Stimulated activated CD4-positive, alpha-beta T cell treated with anti-CD3 and anti-CD28 coated beads, Interleukin-15, amount 100 ng/mL, for 24 hours (primary cell): ENCODE results near the gene ETFA.

Experiments
- DNase-seq: peaks from one replicate; pipeline ENCODE4 v3.0.0-alpha.2; 2020

ETFA gene

DNA sequence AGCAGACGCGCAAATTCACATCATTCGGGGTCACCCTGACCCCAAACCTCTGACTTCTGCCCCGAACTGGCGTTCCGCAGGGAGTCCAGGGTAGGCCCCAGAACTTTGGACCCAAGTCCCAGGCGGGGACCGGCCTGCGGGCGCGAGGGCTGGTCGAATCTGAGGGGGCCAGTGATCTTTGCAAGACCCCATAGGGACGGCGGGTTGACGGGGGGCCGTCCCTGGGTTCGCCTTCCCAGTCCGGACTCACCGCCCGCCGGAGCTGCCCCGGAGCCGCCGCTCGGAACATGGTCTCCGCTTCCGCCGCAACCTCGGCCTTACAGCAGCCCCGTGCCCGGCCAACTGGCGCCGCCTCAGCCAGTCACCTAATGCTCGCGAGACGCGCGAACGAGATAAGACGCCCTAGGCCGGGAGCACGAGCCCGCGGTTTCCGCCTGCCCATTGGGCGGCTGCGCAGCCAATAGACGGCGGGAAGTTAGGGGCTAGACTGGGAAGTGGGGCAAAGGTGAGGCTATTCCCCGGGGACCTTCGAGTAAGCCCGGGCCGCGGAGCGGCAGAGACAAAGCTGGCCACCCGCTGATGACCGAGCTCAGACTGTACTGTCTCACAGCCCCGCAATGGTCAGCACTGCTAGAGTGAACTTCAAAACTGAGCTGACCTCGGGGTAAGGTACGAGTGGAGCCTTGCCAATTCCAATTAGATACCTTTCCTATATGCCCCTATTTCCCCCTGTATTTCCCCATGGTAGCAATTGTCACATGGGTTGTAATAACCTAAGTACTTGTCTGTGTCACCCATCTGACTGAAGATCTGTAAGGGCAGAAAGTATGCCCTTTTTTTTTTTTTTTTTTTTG lies at the start of gene ETFA:
Gene ETFA (minus strand): TSS at position 370 of the 854 bp plus-strand sequence. CDS start 81 bp downstream, at position 289.
- DNase-seq: peak; percentile 98

DNA sequence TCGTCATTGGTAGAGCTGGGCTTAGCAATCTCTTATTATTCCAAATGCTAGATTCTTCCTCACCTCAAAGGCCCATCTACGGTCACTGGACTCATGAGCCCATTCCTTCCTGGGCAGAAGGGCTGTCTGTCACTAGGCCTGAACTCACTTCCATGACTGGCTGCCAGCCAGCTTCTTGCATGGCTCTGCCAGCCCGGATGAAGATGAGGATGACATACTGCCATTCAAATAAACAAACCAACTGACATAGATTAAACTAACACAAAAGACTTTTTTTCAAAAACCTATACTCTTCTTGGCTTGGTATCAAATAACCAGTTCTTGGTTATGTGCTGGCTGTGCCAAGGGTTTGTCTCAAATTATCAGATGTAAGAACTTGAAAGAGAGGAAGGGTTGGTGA lies 49.1 kb upstream of the ETFA start:
- DNase-seq: no peak

DNA sequence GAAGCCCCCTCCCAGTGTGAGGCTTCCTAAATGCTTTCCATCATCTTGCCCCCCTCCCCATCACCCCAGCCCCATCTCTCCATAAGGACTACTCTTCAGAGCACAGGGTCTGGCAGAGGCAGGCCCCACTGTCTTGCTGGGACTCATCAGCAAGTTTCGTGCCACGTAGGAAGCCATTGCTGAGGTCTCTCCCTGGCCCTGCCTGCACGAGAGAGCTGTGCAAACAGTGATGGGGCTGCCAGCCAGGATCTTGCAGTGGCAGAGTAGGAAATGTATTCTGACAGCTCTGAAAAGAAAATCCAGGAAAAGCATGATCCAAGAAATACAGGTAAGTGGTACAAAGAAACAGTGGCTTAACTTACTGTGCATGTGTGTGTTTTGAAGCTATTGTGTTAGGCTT lies 47.9 kb upstream of the ETFA start:
- no peak for DNase-seq

DNA sequence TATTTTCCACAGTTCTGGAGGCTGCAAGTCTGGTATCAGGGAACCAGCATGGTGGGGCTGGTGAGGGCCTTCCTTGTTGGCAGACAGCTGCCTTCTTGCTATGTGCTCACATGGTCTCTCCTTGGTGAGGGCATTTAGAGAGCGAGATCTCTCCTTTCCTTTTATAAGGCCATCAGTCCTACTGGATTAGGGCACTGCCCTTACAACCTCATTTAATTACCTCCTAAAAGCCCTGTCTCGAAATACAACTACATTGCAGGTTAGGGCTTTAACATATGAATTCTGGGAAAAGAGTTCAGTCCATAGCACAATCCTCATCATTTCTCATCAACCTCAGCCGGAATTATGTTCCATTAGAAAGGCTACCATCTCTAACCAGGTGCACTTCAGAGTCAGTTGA lies 47.2 kb upstream of the ETFA start:
- no peak for DNase-seq

DNA sequence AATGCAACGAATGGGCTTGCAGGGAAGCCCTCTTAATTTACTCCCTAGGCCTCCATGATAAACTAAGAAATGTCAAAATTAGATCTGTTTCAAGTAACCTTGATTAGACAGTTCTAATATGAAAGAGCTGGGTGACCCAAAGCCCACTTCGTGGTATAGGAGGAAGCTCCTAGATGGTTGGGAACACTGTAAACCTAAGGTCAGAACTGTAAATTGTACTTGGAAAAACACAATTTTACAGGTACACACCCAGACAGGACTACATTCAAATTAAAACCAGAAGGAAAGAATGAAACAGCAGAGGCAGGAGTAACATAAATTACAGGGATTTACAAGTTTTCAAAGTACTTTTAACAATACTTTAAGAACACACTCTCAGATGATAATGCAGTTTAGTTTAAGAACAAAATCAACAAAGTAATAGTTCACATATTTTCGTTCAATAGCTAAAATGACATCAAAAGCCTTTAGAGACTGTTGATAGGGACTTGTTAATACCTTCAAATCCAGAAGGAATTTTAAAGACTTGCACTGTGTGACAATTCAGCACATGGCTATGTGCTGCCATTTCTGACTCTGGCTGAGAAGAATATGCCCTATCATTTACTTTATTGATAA lies 43.7 kb upstream of the ETFA start:
- DNase-seq: no peak

DNA sequence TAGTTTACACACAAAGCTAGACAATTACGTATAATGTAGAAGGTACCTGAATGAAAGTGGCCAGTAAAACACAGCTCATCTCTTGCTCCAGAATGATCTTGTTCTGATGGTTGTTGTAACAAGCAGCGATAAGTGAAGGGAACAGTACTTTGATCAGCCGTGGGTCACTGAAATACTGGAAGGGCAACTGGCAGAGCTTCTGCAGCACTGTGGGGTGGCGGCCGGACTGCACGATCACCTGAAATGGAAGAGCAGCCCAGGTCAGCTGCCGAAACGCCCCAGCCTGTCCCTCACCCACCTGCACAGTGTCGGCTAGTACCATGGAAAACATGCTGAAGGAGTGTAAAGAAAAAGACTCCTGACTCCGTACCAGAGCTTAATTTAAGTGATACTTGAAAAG lies 42.6 kb upstream of the ETFA start:
- DNase-seq: no peak

DNA sequence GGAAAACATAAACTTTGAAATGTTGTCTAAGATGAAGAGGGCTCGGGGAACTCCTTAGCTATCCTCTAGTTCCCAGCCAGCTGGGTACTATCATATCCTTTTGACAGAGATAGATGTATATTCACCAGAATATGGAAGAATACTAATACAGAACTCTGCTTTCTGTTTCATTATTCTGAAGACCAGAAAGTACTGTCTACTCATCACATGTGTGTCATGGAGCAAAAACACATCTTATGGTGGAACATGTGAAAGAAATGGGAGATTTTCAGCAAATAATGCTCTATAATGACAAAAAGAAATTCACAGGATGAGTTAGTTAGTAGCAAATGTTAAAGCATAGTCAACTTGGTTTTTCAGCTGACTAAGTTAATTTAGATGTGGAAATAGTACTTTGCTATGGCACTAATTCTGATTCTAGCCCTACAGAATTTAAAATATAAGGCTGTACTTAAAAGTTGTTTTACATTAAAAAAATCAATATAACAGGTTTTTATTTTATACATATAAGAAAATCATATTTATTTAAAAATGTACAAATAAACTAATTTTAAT lies 41.8 kb upstream of the ETFA start:
- no peak for DNase-seq

DNA sequence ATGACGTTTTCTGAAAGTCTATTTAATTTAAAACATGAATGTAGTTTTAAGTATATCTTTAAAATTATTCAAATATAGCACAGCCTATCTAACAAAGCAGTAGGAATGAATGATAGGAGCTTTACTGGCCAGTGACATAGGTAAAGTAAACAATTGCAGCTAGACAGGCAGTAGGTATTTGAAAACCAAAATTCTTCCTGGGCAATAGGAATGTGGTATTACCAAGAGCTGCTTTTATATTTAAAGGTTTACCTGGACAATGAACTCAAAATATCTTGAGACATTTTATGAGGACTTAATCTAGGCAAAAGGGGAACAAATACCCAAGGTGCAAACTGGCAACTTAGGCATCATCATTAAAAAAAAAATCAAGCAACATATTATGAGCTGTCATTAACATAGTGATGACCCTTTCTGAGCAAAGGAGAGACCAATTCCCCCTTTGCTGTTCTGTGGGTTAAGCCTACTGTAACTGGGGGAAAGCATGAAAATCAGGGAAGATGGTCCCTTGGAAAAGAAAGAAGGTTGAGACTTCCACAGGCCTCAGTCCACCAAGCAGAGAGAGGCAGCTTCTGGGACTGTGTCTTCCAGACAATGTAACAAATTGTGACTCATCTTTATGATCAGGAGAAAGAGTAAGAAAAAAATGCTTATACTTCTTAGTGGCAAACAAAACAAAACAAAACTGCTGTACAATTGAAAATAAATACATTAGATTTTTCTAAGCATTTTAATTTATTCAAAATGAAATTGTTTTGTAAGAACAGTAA lies 38.2 kb upstream of the ETFA start:
- no peak for DNase-seq

DNA sequence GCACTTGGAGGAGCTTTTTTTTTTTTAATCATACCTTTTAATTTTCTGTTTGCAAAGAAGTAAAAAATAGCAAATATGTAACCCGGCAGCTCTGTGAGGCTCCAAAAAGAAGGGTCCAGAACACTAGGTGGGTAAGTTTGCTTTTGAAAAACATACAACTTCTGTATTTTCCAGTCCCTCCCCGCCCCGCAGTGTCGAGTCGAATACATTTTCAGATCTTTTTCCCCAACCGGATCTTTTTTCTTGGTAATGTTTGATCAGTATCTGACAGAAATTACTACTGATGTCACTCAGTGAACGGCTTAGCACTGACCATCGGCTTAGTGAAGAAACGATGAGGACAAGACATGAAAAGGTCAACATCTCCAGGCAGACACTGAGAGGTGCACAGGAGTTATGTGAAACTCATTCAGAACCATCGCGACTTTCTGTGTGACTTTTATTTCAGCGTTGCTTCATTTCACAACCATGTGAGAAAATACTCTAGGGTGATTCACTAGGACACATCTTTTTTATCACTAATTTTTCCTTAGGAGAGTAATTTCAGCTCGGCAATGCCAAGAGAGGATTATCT lies 36.3 kb upstream of the ETFA start:
- DNase-seq: no peak

DNA sequence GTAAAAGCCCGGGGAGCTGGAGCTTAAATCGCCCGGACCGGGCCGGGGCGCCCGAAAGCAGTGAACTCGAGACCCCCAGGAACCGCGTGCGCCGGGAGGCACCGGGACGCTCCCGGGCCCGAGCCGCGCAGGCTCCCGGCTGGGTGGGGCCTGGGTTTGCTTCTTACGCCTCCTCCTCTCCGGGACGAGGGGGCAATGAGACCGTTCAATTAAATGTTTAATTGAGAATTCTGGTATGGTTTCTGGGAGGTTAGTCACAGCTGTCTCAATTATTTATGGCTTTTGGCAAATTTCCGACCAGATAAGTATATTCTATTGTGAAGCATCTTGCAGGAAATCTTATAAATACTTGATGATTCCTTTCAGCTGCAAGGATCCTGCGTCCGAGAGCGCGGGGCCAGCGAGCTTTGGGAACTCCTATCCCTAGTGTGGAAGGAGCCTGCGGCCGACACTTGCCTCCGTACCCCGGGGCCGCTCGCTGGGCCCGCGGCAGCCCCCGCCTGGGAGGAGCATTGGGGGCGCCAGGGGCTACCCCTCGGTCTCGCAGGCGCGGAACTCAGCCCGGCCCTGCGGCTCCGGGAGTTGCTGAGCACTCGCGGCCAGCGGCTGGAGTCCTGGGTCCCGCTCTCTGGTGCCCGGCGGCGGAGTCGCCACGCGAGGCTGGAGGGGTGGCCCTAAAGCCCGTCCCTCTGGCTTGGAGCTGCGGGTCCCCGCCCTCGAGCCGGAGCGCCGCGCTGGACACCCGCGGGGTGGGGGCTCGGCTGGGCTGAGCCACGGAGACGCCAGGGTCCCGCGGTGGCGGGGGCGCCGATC lies 35.6 kb upstream of the ETFA start:
- DNase-seq: no peak

DNA sequence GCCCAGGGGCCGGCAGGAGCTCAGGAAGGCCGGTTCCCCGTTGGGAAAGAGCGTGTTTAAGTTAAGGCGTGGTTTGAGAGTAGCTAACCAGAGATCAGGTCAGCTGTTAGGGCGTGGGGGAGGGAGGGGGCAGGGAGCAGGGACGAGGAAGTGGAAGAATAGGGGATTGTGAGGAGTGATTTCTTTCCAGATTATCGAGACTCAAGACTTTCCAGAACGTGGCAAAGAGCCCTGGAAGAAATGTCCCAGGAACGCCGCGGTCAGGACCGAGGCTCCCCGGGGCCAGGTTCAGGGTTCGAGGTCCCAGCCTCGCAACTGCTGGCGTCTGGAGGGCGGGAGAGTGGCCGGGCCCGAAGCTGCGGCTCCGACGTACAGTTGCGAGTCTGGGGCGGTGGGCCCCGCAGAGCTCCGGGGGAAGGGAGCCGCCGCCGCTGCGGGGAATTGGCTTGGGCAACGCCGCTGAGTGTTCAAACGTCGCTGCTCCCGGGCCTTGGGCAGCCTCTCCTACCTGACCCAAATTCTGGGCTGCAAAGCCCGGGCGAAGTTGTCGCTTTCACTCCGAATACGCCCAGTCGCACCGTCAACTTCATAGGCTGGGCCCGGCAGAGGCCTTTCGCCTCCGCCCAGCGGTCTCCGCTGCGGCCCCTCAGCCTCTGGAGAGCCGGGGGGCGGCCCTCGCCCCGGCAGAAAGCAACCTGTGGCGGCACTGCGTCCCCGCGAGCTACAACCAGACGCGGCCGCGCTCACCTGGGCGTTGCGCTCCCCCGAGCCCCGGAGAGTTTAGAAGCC lies 34.8 kb upstream of the ETFA start:
- DNase-seq: no peak

DNA sequence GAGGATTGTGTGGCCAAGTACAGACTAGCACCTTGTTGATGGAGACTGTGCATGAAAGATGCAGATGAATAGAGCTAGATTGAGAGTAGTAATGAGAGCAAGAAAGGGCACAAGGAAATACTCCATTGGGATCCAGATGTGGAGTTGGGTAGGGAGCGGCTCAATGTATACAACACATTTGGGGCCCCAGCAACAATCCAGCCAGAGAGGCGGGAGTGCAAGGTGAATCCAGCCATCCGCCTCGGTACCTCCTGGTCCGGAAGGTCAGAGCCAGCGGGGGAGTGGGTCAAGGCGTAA lies 34.3 kb upstream of the ETFA start:
- no peak for DNase-seq

DNA sequence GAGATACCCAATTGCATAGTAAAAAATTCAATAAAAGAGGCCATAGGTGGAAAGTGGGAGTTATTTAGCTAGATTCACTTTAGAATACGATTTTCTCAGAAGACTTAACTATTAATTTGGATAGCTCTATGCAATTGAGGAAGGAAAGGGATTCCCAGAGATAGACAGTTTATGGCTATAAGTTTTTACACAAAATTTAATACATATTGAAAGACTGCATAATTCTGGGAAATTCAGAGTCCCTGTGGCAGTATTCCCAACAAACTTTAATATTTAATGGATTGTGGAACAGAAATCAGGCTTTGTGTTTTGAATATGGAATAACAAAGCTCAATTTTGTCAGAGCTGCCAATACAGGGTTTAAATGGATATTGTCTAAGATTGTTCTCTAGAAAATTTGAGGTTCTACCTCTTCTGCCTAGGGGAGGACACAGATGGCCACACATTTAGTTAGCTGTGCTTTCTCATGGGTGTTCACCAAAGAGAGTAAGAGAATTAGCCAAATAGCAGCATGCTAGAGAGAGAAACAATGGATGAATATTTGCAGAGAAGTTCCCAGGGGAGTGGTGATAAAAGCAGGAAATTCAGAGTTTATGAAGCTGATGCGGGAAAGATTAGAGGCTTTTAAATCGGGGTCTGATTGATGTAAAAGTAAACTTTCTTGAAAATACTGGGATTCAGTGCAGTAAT lies 33.8 kb upstream of the ETFA start:
- DNase-seq: no peak

DNA sequence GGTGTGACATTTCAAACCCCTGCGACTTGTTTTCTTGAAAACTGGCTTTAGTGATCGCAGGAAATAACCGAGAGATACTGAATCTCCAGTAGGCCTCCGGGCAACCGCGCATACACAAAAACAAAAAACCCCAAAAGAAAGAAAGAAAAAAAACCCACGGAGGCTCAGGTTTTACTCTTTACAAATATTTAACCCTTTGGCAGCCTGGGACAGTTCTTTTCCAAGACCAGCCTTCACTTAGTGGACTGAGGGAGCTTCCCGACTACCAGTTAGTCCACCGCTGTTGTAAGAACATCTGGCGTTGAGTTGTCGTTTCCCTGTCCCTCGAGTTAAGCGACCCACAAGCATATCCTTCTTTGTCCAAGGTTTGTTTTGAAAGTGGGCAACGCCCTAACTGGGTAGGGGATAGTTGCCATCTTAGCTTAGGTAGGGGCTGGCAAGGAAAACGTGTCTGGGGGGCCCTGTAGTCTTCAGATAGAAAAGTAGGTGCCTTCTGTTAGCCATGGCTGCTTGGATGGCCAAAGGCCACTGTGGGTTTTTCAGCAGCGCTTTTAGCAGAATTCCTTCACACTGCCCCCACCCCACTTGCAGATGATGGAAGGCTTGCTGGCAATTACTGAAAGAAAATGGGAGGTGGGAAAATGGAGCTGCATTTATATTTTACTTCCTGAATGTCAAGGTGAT lies 32.2 kb upstream of the ETFA start:
- DNase-seq: no peak

DNA sequence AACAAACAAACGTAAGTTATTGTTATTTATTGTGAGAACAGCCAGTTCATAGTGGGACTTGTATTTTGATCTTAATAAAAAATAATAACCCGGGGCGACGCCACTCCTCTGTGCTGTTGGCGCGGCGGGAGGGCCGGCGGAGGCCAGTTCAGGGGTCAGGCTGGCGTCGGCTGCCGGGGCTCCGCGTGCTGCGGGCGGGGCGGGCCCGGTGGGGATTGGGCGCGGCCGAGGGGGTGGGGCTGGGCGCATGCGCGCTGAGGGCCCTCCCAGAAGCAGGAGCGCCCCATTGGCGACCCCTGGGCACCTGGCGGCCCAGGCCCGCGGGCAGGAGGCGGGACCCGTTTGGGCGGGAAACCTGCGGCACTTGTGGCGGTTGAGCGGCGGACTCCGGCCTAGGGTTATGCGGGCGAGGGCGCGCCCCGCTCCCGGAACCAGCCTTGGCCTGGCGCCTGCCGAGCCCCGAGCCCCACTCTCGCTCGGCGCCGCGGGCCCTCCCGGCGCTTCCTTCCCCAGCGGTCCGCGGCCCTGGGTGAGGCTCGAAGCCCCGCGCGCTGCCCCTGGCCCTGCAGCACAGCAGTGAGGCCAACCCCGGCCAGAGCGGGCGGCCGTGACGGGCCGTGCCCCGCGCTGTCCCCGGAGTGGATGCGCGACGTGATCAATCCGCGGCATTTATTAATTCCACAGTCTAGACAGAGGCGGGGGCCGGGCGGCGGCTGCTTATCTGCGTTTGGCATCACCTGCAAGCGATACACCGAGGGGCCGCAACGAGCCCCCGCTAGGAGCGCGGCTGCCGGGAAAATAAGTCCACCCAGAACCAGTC lies 31.3 kb upstream of the ETFA start:
- DNase-seq: no peak

DNA sequence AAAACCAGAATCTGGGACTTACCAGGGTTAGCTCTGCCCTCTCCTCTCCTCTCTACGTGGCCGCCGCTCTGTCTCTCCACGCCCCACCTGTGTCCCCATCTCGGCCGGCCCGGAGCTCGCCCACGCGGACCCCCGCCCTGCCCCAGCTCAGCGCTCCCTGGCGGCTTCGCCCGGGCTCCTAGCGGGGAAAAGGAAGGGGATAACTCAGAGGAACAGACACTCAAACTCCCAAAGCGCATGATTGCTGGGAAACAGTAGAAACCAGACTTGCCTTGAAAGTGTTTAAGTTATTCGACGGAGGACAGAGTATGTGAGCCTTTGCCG lies 30.8 kb upstream of the ETFA start:
- DNase-seq: no peak

DNA sequence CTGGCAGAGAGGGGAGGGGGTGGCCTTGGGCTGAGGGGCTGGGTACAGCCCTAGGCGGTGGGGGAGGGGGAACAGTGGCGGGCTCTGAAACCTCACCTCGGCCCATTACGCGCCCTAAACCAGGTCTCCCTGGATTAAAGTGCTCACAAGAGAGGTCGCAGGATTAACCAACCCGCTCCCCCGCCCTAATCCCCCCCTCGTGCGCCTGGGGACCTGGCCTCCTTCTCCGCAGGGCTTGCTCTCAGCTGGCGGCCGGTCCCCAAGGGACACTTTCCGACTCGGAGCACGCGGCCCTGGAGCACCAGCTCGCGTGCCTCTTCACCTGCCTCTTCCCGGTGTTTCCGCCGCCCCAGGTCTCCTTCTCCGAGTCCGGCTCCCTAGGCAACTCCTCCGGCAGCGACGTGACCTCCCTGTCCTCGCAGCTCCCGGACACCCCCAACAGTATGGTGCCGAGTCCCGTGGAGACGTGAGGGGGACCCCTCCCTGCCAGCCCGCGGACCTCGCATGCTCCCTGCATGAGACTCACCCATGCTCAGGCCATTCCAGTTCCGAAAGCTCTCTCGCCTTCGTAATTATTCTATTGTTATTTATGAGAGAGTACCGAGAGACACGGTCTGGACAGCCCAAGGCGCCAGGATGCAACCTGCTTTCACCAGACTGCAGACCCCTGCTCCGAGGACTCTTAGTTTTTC lies 30.2 kb upstream of the ETFA start:
- no peak for DNase-seq

DNA sequence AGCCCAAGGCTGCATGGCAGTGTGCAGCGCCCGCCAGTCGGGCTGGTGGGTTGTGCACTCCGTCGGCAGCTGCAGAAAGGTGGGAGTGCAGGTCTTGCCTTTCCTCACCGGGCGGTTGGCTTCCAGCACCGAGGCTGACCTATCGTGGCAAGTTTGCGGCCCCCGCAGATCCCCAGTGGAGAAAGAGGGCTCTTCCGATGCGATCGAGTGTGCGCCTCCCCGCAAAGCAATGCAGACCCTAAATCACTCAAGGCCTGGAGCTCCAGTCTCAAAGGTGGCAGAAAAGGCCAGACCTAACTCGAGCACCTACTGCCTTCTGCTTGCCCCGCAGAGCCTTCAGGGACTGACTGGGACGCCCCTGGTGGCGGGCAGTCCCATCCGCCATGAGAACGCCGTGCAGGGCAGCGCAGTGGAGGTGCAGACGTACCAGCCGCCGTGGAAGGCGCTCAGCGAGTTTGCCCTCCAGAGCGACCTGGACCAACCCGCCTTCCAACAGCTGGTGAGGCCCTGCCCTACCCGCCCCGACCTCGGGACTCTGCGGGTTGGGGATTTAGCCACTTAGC lies 29.6 kb upstream of the ETFA start:
- peak; percentile 71 for DNase-seq
